Neural cell (in vitro differentiated cells): ENCODE measurements around the gene NLGN4Y.

ENCODE experiments used
- TAF1 ChIP-seq: IDR thresholded peaks from 2 replicates; pipeline ENCODE4 v1.6.1; 2012; ENCODE audit warnings: low read depth
- TF ChIP-seq, protein P1 (sequence below): fragments of 450-650 bp; IDR thresholded peaks from 2 replicates; pipeline ENCODE4 v1.5.1; 2014; ENCODE audit warnings: antibody characterized with exemption, mild to moderate bottlenecking, moderate library complexity; ENCODE audit not compliant: poor library complexity, severe bottlenecking

- TF ChIP-seq, protein P1, sequence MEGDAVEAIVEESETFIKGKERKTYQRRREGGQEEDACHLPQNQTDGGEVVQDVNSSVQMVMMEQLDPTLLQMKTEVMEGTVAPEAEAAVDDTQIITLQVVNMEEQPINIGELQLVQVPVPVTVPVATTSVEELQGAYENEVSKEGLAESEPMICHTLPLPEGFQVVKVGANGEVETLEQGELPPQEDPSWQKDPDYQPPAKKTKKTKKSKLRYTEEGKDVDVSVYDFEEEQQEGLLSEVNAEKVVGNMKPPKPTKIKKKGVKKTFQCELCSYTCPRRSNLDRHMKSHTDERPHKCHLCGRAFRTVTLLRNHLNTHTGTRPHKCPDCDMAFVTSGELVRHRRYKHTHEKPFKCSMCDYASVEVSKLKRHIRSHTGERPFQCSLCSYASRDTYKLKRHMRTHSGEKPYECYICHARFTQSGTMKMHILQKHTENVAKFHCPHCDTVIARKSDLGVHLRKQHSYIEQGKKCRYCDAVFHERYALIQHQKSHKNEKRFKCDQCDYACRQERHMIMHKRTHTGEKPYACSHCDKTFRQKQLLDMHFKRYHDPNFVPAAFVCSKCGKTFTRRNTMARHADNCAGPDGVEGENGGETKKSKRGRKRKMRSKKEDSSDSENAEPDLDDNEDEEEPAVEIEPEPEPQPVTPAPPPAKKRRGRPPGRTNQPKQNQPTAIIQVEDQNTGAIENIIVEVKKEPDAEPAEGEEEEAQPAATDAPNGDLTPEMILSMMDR = no peak
- TF ChIP-seq TAF1 = no peak
Observed at GRCh38 chrY:14802125-14802524, 277.8 kb downstream of the NLGN4Y start.
